Activated effector memory CD4-positive, alpha-beta T cell treated with Interleukin-2 at 50 U/mL for 16 hours (primary cell): ENCODE results near the gene SFXN5.
"Not testable (repeated sequence)": the region's sequence is repeated elsewhere in the genome, so short reads cannot be mapped to it uniquely, and the experiment has no call there.

Experiments used
- DNase-seq: peaks from one replicate; pipeline ENCODE4 v3.0.0-alpha.2; 2020

The SFXN5 gene

GRCh38 chr2:73076701-73077423 lies 5.3 kb upstream of the SFXN5 start:
- no peak for DNase-seq

- no peak for DNase-seq
Measured at GRCh38 chr2:73075477-73076373, 4.2 kb upstream of the SFXN5 start.

- no peak for DNase-seq
Measured at GRCh38 chr2:73074110-73075069, 2.9 kb upstream of the SFXN5 start.

- DNase-seq: no peak
Measured at GRCh38 chr2:73072416-73072815, 904 bp upstream of the SFXN5 start.

GRCh38 chr2:73072129-73072395 lies 550 bp upstream of the SFXN5 start:
- no peak for DNase-seq

- DNase-seq: no peak
Measured at GRCh38 chr2:73070643-73071359, 711 bp downstream of the SFXN5 start.

- no peak for DNase-seq
Measured at GRCh38 chr2:73069855-73070642, 1.5 kb downstream of the SFXN5 start.

GRCh38 chr2:73069041-73069854 lies 2.3 kb downstream of the SFXN5 start:
- DNase-seq: no peak

- no peak for DNase-seq
Measured at GRCh38 chr2:73068147-73068546, 3.4 kb downstream of the SFXN5 start.

- no peak for DNase-seq
Measured at GRCh38 chr2:73067043-73067442, 4.5 kb downstream of the SFXN5 start.

GRCh38 chr2:73065070-73065469 lies 6.4 kb downstream of the SFXN5 start:
- not testable (repeated sequence) for DNase-seq

GRCh38 chr2:73063909-73064875 lies 7.3 kb downstream of the SFXN5 start:
- DNase-seq: no peak

GRCh38 chr2:73063472-73063871 lies 8.0 kb downstream of the SFXN5 start:
- no peak for DNase-seq

- DNase-seq: no peak
Measured at GRCh38 chr2:73059106-73059505, 12.4 kb downstream of the SFXN5 start.

GRCh38 chr2:73054980-73055379 lies 16.5 kb downstream of the SFXN5 start:
- no peak for DNase-seq

GRCh38 chr2:73053316-73054114 lies 18.0 kb downstream of the SFXN5 start:
- no peak for DNase-seq

GRCh38 chr2:73050121-73050545 lies 21.4 kb downstream of the SFXN5 start:
- no peak for DNase-seq
